ENCODE results near the gene SNX30.

Gene SNX30

GRCh38 chr9:112752334-112753125 lies 2.0 kb downstream of the SNX30 start:
- DNase-seq (ENCODE audit: low read depth), result no peak

GRCh38 chr9:112753725-112754124 lies 3.2 kb downstream of the SNX30 start:
- no peak for DNase-seq (ENCODE audit: low read depth)

GRCh38 chr9:112754578-112754977 lies 4.0 kb downstream of the SNX30 start:
- no peak for DNase-seq (ENCODE audit: low read depth)

GRCh38 chr9:112755016-112755427 lies 4.5 kb downstream of the SNX30 start:
- no peak for DNase-seq (ENCODE audit: low read depth)

- no peak for DNase-seq (ENCODE audit: low read depth)
These were observed 5.1 kb downstream of the SNX30 start for GRCh38 chr9:112755675-112756074.

- no peak for DNase-seq (ENCODE audit: low read depth)
These were observed 6.8 kb downstream of the SNX30 start for GRCh38 chr9:112757282-112757883.

- no peak for DNase-seq (ENCODE audit: low read depth)
These were observed 7.4 kb downstream of the SNX30 start for GRCh38 chr9:112757940-112758339.

- no peak for DNase-seq (ENCODE audit: low read depth)
These were observed 10.3 kb downstream of the SNX30 start for GRCh38 chr9:112760821-112761220.

- no peak for DNase-seq (ENCODE audit: low read depth)
These were observed 11.5 kb downstream of the SNX30 start for GRCh38 chr9:112761912-112762655.

GRCh38 chr9:112762726-112763518 lies 12.4 kb downstream of the SNX30 start:
- no peak for DNase-seq (ENCODE audit: low read depth)

- no peak for DNase-seq (ENCODE audit: low read depth)
These were observed 13.8 kb downstream of the SNX30 start for GRCh38 chr9:112764344-112764743.

GRCh38 chr9:112764837-112765236 lies 14.3 kb downstream of the SNX30 start:
- DNase-seq (ENCODE audit: low read depth), result no peak

- no peak for DNase-seq (ENCODE audit: low read depth)
These were observed 14.7 kb downstream of the SNX30 start for GRCh38 chr9:112765281-112765680.

- no peak for DNase-seq (ENCODE audit: low read depth)
These were observed 21.0 kb downstream of the SNX30 start for GRCh38 chr9:112771359-112772214.

- DNase-seq (ENCODE audit: low read depth), result no peak
These were observed 21.6 kb downstream of the SNX30 start for GRCh38 chr9:112772215-112772509.

- DNase-seq (ENCODE audit: low read depth), result no peak
These were observed 22.0 kb downstream of the SNX30 start for GRCh38 chr9:112772551-112772950.

- DNase-seq (ENCODE audit: low read depth), result no peak
These were observed 23.7 kb downstream of the SNX30 start for GRCh38 chr9:112774006-112774996.

GRCh38 chr9:112777914-112778313 lies 27.4 kb downstream of the SNX30 start:
- no peak for DNase-seq (ENCODE audit: low read depth)

GRCh38 chr9:112780450-112781036 lies 30.0 kb downstream of the SNX30 start:
- DNase-seq (ENCODE audit: low read depth), result no peak

GRCh38 chr9:112782218-112782617 lies 31.7 kb downstream of the SNX30 start:
- DNase-seq (ENCODE audit: low read depth), result no peak

Data from activated T-helper 9 cell treated with anti-CD3 and anti-CD28 coated beads, Interleukin-2, amount 50 U/mL, for 16 hours (primary cell).